ENCODE measurements around the gene ACOXL.

DNA sequence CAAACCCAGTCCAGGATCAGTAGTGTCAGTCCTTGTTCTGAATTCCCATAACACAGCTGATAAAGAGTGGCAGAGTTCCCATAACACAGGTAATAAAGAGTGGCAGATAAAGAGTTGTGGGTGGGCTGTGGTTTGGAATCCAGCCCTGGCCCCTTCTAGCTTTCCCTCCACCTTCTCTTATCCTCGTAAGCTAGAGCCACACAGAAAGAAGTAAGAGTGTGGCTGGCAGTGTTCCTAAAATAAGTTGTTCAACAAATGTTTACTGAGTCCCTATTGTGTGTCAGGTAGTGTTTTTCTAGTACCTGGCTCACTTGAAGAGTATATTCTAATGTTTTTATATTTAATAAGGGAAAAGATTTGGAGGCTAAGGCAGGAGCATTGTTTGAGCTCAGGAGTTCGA lies 323.4 kb downstream of the ACOXL start:
- TF ChIP-seq, protein P1, sequence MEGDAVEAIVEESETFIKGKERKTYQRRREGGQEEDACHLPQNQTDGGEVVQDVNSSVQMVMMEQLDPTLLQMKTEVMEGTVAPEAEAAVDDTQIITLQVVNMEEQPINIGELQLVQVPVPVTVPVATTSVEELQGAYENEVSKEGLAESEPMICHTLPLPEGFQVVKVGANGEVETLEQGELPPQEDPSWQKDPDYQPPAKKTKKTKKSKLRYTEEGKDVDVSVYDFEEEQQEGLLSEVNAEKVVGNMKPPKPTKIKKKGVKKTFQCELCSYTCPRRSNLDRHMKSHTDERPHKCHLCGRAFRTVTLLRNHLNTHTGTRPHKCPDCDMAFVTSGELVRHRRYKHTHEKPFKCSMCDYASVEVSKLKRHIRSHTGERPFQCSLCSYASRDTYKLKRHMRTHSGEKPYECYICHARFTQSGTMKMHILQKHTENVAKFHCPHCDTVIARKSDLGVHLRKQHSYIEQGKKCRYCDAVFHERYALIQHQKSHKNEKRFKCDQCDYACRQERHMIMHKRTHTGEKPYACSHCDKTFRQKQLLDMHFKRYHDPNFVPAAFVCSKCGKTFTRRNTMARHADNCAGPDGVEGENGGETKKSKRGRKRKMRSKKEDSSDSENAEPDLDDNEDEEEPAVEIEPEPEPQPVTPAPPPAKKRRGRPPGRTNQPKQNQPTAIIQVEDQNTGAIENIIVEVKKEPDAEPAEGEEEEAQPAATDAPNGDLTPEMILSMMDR (IDR thresholded peaks at IDR 0.05) = no peak
- TF ChIP-seq POLR2A (IDR thresholded peaks at IDR 0.05) (no peak), POLR2AphosphoS5 (IDR thresholded peaks at IDR 0.05) (no peak), EP300 (IDR thresholded peaks at IDR 0.05; ENCODE audit: low read depth) (no peak)

All from transverse colon (tissue), 4 donors.